Effector CD8-positive, alpha-beta T cell (primary cell): ENCODE data around the gene AXIN1.
"Not testable (repeated sequence)": the region's sequence is repeated elsewhere in the genome, so short reads cannot be mapped to it uniquely, and the experiment has no call there.

ENCODE experiments used
- DNase-seq: peaks from one replicate; lab custom pipeline; 2025; lab: John Stamatoyannopoulos, UW

The AXIN1 gene

GRCh38 chr16:267562-267961 is 85.0 kb downstream of the AXIN1 start:
- DNase-seq, result not testable (repeated sequence)

GRCh38 chr16:266258-267164 is 86.0 kb downstream of the AXIN1 start:
- no peak for DNase-seq

- no peak for DNase-seq
Measured at GRCh38 chr16:265711-266110, 86.8 kb downstream of the AXIN1 start.

- DNase-seq, result no peak
Measured at GRCh38 chr16:265002-265529, 87.5 kb downstream of the AXIN1 start.

- no peak for DNase-seq
Measured at GRCh38 chr16:264440-264951, 88.0 kb downstream of the AXIN1 start.

- no peak for DNase-seq
Measured at GRCh38 chr16:263944-264343, 88.6 kb downstream of the AXIN1 start.

- DNase-seq, result no peak
Measured at GRCh38 chr16:263182-263774, 89.2 kb downstream of the AXIN1 start.

- no peak for DNase-seq
Measured at GRCh38 chr16:262121-262745, 90.3 kb downstream of the AXIN1 start.

GRCh38 chr16:261031-261691 is 91.4 kb downstream of the AXIN1 start:
- DNase-seq, result no peak

GRCh38 chr16:260326-260725 is 92.2 kb downstream of the AXIN1 start:
- no peak for DNase-seq

GRCh38 chr16:259814-260253 is 92.7 kb downstream of the AXIN1 start:
- DNase-seq, result no peak

GRCh38 chr16:259226-259625 is 93.3 kb downstream of the AXIN1 start:
- no peak for DNase-seq

- DNase-seq, result not testable (repeated sequence)
Measured at GRCh38 chr16:258091-258490, 94.4 kb downstream of the AXIN1 start.

- no peak for DNase-seq
Measured at GRCh38 chr16:255183-255582, 97.3 kb downstream of the AXIN1 start.

GRCh38 chr16:254461-254860 is 98.1 kb downstream of the AXIN1 start:
- DNase-seq, result no peak

GRCh38 chr16:253833-254232 is 98.7 kb downstream of the AXIN1 start:
- DNase-seq, result no peak

- DNase-seq, result no peak
Measured at GRCh38 chr16:252366-253337, 99.9 kb downstream of the AXIN1 start.

- no peak for DNase-seq
Measured at GRCh38 chr16:249431-249830, 103.1 kb downstream of the AXIN1 start.

- no peak for DNase-seq
Measured at GRCh38 chr16:247027-247426, 105.5 kb downstream of the AXIN1 start.

- no peak for DNase-seq
Measured at GRCh38 chr16:245105-245504, 107.4 kb downstream of the AXIN1 start.

- DNase-seq, result no peak
Measured at GRCh38 chr16:243348-243747, 109.2 kb downstream of the AXIN1 start.
